Chondrocyte (in vitro differentiated cells): ENCODE measurements around the gene WNT9A. TPM values are rescaled to one million over a fixed set of nuclear protein-coding genes. Genes with fewer than 3 reads are reported as not detected.

ENCODE experiments used
- DNase-seq: peaks from one replicate; pipeline ENCODE4 v3.0.0; 2021; ENCODE audit warnings: mixed read lengths, low spot score
- H3K27ac Mint-ChIP-seq: one replicate; pipeline ENCODE4 v1.8.0; 2021; ENCODE audit warnings: mild to moderate bottlenecking, moderate library complexity, mixed read lengths; ENCODE audit not compliant: unreplicated experiment
- H3K27me3 Mint-ChIP-seq: 2 replicates; pipeline ENCODE4 v1.8.0; 2021; ENCODE audit warnings: low read depth, mixed read lengths
- H3K36me3 Mint-ChIP-seq: 2 replicates; pipeline ENCODE4 v1.8.0; 2021; ENCODE audit warnings: low read depth, mixed read lengths
- H3K4me1 Mint-ChIP-seq: 2 replicates; pipeline ENCODE4 v1.8.0; 2021; ENCODE audit warnings: low read depth, mild to moderate bottlenecking, mixed read lengths
- H3K4me3 Mint-ChIP-seq: one replicate; pipeline ENCODE4 v1.8.0; 2021; ENCODE audit warnings: mild to moderate bottlenecking, moderate library complexity, mixed read lengths; ENCODE audit not compliant: unreplicated experiment
- H3K9me3 Mint-ChIP-seq: 2 replicates; pipeline ENCODE4 v1.8.0; 2021; ENCODE audit warnings: low read depth, mixed read lengths
- total RNA-seq: library from RNA; stranded (reverse); gene quantifications from 3 replicates; pipeline ENCODE4 v1.2.1, GENCODE V29; 2021
- TF ChIP-seq, protein P1 (sequence below): fragments of 200-600 bp; sonication (generic); IDR thresholded peaks from 2 replicates; pipeline ENCODE4 v1.5.0; 2021; ENCODE audit warnings: antibody characterized with exemption, mild to moderate bottlenecking, moderate library complexity

WNT9A gene
- total RNA-seq, 1 donor from 2014 or later = 2.5 TPM

DNA sequence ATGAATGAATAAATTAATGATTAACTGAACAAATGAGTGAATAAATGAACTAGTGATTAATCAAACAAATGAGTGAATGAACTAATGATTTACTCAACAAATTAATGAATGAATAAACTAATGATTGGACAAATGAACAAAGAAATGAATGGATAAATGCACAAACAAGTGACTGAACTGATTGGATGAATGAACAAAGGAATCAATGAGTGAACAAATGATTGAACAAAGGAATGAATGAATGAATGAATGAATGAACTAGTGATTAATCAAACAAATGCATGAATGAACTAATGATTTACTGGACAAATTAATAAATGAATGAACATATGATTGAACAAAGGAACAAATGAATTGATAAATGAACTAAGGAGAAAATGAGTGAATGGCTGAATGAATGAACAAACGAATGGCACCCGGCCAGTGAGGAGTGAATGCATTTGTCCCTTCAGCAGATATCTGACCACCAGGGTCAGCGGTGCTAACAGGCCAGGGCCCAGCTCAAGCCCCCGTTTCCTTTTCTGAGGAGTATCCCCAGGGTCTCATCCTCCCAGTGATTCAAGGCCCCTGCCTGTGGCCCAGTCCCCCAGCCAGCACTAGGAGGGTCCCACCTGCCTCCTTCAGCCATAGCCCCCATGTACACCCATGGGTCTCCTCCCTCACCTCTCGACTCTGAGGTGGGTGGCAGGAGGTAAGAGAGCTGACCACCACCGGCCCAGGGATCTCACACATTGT, 49.9 kb downstream of the WNT9A start:
- H3K4me1 Mint-ChIP-seq = peaks cover 24% of the 10 kb centered on the region
- no peaks in the 10 kb centered on the region for H3K36me3 Mint-ChIP-seq
- no peaks in the 10 kb centered on the region for H3K27me3 Mint-ChIP-seq
- TF ChIP-seq, protein P1, sequence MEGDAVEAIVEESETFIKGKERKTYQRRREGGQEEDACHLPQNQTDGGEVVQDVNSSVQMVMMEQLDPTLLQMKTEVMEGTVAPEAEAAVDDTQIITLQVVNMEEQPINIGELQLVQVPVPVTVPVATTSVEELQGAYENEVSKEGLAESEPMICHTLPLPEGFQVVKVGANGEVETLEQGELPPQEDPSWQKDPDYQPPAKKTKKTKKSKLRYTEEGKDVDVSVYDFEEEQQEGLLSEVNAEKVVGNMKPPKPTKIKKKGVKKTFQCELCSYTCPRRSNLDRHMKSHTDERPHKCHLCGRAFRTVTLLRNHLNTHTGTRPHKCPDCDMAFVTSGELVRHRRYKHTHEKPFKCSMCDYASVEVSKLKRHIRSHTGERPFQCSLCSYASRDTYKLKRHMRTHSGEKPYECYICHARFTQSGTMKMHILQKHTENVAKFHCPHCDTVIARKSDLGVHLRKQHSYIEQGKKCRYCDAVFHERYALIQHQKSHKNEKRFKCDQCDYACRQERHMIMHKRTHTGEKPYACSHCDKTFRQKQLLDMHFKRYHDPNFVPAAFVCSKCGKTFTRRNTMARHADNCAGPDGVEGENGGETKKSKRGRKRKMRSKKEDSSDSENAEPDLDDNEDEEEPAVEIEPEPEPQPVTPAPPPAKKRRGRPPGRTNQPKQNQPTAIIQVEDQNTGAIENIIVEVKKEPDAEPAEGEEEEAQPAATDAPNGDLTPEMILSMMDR = no peak
- H3K4me3 Mint-ChIP-seq = no peak overlapping the region
- peak; percentile 41 for DNase-seq
- no peak overlapping the region for H3K27ac Mint-ChIP-seq
- no peaks in the 10 kb centered on the region for H3K9me3 Mint-ChIP-seq

DNA sequence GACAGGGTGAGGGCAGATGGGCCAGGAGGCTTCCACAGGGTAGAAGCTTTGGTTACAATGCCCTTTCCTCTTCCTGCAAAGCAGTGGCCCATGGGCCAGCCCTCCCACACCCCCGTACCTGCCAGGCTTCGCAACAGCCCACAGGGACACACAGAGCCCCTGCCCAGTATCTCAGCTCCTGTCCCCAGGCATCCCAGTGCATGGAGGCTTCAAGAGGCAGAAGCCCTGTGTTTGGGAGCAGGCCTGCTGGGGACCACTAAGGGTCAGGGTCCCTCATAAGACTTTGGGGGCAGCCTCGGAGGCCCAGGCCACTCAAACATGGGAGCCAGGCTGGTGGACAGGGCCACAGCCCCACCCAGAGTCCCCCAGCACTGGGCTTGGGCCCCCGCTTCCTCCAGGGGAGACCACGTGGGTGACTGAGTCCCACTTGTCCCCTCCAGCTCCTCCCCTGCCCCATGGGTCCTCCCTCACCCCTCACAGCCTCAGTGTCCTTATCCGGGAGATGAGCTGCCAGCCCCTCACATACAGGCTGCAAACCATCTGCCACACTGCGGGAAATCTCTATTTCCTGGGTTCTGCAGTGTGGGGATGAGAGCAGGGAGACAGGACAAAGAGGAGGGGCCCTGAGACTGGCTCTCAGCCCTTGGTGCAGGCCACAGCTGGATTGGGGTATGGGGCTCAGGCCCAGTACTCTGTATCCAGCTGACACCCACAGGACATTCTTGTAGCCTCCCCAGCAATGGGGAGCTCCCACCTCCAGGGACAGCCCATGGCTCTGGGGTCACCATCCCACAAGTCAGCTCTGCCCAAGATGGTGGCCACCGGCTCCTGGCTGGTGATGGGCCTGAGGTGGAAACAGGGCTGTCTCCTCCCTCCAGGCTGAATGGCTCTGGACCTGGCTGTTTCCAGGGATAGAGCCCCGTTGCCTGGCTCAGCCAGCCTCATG, 50.7 kb downstream of the WNT9A start:
- Mint-ChIP-seq H3K27me3 (no peaks in the 10 kb centered on the region), H3K9me3 (no peaks in the 10 kb centered on the region), H3K36me3 (no peaks in the 10 kb centered on the region), H3K4me3 (no peak overlapping the region), H3K27ac (no peak overlapping the region), H3K4me1 (peaks cover 27% of the 10 kb centered on the region)
- TF ChIP-seq, protein P1 = no peak
- peak; percentile 84 for DNase-seq

DNA sequence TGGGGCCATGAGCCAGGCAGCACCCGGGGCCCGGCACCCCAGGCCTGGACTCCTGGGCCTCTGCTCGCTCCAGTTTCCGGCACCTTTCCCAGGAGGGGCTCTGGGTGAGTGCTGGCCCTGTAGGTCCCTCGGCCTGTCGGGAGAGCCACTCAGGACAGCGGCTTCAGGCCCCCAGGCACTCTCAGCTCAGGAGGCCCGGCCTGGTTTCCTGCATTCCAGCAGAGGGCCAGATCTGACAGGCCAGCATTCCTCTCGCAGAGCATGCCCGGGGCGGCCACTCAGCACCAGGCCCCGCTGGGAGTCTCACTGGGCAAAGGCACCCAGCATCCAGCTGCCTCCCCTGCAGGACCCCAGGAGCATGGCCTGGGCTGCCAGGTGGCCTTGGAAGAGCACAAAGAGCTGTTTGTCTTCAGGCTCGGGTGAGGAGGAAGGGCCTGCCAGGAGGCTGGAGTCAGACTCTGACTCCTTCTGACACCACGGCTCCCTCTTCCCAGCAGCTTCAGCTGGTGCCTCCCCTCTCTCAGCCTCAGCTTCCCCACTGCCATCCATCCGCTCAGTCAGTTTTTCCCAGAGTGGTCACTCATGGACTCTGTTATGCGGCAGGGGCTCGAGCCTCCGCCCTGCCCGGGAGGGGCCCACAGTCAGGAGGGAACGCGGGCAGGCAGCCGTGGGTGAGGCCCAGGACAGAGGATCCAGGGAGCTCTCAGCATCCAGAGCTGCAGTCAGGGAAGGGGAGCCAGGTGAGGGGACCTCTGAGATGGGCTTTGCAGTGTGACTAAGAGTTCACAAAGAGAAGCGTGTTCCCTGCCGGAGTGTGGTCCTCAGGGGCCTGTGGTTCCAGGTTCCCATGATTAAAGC, 51.7 kb downstream of the WNT9A start:
- no peaks in the 10 kb centered on the region for H3K27me3 Mint-ChIP-seq
- TF ChIP-seq, protein P1 = peak; percentile 30
- no peak overlapping the region for H3K4me3 Mint-ChIP-seq
- DNase-seq = peak; percentile 83
- H3K9me3 Mint-ChIP-seq = no peaks in the 10 kb centered on the region
- H3K4me1 Mint-ChIP-seq = peaks cover 26% of the 10 kb centered on the region
- H3K27ac Mint-ChIP-seq = no peak overlapping the region
- no peaks in the 10 kb centered on the region for H3K36me3 Mint-ChIP-seq

DNA sequence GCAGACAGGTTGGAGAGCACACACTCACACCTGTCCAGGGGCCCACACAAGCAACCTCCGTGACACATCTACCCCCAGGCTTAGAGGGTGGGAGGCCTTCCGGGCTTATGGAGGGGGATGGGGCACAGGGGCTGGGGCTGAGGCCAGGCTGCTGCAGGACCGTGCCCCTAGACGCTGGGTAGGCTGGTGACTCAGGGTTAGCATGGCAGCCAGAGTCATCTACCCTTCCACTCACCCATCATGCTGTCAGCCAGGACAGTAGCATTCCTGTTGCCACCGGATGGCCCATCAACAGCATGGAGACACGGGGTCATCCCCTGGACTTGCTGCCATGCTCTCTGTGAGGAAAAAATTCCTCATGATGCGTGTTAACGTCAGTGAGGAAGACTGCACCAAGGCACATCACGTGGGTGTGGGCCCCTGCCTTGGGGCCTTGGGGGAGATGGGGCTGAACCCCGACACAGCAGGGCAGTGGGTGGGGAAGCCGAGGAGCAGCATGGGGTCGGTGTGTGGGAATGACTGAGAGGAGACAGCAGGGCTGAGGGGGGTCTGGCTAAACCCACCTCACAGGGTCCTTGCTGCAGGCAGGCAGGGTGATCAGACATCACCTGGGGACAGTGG, 52.8 kb downstream of the WNT9A start:
- Mint-ChIP-seq H3K4me1 (peaks cover 26% of the 10 kb centered on the region), H3K9me3 (no peaks in the 10 kb centered on the region), H3K27ac (no peak overlapping the region), H3K36me3 (no peaks in the 10 kb centered on the region), H3K4me3 (no peak overlapping the region), H3K27me3 (no peaks in the 10 kb centered on the region)
- DNase-seq = peak; percentile 72
- TF ChIP-seq, protein P1 = no peak
